ENCODE data around the gene TNNT1.
"Not testable (repeated sequence)": the region's sequence is repeated elsewhere in the genome, so short reads cannot be mapped to it uniquely, and the experiment has no call there.

Gene TNNT1

DNA sequence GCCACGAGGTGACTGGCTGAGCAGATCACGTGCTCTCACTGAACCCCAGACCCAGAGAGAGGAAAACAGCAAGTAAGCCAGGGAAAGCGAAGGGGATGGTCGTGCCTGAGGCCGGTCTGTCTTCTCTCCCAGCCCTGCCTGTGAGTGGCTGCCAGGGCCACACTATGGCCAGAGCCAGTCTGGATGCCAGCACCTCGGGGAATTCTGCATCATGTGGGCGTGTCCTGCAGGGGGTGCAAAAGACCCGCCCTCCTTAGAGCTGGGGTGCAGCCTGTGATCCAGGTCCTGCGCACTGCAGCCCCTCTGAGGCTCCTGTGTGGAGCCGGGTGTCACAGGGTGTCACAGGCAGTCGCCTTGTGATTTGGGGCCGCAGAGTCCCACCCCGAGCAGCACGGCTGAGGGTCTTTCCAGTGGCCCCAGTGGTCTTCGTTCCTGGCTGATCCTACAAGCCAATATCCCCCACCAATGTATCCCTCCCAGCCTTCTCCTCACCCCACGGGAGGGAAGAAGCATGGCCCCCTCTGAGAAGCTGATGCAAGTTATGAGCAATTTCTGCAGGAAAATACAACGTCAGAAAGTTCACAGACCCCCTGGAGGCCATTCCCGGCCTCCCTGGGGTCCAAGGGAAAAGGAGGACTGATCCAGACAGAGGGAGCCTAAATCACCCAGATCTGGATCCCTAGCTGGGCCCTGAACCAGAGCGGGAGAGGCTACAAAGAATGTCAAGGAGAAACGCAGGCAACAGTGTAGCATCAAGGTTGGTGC lies 39.3 kb downstream of the TNNT1 start:
- no peak for DNase-seq (ENCODE audit: low spot score)

DNA sequence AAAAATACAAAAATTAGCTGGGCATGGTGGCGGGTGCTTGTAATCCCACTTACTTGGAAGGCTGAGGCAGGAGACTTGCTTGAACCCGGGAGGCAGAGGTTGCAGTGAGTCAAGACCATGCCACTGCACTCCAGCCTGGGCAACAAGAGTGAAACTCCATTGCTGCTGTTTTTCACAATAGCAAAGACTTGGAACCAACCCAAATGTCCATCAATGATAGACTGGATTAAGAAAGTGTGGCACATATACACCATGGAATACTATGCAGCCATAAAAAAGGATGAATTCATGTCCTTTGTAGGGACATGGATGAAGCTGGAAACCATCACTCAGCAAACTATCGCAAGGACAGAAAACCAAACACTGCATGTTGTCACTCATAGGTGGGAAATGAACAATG lies 41.8 kb downstream of the TNNT1 start:
- DNase-seq (ENCODE audit: low spot score): not testable (repeated sequence)

DNA sequence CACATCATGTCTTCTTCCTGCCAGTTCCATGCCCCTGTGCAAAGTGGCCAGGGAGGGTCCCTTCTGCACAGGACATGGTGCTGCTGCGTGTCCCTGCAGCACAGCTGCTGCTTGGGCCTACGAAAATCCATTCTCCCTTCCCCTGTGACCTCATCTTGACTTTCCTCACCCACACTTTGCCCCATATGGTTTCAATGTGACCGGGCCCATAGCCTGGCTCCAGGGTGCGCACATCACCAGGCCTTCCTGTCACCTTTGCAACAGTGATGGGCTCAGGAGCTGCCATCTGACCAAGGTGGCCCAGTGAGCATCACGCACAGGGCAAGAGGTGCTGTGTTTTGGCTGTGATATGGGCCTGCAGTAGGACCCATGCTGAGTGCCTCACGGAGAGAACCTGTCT lies 42.4 kb downstream of the TNNT1 start:
- DNase-seq (ENCODE audit: low spot score): no peak

DNA sequence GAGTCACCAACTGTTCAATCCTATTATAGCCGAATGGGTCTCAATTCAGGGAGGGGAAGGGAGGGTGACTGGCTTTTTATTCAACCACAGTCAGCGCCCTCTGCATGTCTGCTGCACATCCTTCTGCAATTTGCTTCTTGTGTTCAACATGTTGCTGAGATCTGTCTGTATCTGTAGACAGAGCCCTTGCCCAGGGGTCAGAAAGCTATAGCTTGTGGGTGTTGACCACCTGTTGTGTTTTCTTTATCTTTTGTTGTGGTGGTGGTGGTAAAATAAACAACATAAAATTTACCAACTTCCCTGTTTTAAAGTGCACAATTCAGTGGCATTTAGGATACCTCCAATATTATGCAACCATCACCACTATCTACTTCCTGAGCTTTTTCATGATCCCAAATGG lies 43.8 kb downstream of the TNNT1 start:
- DNase-seq (ENCODE audit: low spot score): no peak

DNA sequence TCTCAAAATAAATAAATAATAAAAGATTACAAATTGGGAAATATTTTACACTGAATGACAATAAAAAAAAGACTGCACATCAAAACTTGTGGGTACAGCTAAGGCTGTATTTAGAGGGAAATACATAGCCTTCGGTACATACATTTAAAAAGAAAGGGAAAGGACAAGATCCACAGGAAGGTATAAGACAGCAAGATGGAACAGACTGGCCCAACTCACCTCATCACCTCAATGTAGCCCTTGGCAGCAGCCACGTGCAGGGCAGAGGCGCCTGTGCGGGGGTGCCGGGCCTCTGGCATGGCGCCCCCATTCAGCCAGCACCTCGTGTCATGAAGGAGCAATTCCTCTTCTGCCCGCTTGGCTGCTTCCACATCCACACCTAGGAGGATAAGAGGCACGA lies 45.8 kb downstream of the TNNT1 start:
- DNase-seq (ENCODE audit: low spot score): no peak

DNA sequence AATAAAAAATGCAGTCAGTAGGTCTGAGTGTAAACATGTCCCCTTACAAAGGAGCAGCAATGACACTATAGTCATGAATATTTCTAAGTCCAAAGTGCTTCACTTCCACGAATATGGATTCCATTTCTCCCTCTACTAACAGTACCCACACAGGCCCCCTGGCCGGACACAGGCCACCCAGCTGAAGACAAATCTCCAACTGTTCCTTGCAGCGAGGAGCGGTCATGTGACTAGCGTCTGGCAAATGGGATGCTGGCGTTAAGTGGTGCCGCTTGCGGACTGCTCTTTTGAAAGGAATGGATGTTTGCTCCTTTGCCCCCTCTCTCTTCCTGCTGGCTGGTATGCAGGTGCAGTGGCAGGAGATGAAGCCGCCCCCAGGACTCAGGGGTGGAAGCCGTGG lies 47.7 kb downstream of the TNNT1 start:
- no peak for DNase-seq (ENCODE audit: low spot score)

DNA sequence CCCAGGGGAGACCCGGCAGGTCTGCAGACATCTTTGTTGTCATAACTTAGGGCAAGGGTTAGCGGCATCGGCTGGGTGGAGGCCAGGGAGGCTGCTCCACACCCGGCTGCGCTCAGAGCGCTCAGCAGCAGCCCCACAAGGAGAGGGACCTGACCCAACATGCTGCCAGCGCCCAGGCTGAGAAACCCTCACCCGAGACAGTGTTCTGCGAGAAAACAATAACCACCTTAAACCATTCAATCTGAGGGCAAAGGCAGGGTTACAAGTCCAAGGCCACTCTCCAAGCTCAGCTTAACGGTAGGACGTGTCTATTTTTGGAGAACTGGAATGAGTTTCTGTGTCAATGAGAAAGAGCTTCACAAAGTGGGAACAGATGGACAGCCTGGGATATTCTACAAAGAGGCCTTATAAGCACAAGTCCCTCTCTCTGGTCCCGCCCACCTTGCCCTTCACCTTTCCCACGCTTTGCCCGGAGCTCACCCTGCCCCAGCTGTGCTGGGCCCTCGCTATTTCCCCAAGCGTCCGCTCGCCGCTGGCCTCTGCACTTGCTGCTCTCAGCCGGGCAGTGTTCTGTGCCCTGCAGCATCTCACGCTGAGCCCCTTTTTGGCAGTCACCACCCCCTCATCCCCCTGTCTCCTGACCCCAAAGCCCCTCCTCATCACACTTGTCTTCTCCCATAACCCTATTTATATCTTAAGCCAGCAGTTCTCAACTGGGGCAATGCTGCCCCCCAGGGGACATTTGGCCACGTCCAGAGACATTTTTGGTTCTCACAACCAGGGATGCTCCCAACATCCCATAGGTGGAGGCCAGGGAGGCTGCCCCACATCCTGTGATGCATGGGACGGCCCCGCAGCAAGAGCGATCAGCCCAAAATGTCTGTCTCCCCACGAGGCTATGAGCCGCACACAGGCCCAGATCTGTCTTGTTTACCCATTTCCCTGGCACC lies 49.2 kb downstream of the TNNT1 start:
- no peak for DNase-seq (ENCODE audit: low spot score)

DNA sequence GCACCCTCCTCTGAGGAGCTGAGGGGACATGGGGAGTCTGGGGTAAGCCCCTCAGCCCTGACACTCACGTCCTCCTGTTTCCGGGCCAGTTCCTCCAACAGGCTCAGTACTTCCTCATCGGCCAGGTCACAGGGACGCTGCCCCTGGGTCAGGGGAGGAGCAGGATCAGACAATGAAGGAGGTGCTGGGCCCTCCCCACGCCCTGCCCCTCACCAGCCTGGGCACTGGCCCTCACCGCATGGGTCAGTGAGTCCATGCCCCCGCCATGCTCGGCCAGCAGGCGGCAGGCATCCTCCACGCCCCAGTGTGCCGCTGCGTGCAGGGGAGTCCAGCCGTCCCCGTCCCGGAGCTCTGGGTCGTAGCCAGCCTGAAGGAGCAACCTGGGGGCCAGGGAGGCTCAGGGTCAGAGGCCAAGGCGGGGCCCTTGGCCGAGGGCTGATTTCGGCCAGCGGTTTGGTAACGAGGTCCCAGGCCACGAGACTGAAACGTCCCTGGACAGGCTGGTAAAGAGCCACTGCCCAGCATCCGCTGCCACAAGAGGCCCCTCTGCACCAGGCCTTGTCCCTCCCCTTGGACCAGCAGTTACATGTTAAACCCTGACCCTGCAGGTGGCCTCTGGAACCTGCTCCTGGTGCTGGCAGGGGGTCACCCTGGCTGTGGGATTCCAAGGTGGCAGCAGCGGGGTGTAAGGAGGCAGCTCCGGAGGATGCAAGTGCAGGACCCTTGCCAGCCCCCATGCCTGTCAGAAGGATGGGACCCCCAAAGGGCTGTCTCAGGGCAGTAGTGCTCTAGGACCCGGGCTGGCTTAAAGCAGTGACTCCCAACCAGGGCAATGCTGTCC lies 50.1 kb downstream of the TNNT1 start:
- peak; percentile 7 for DNase-seq (ENCODE audit: low spot score)

DNA sequence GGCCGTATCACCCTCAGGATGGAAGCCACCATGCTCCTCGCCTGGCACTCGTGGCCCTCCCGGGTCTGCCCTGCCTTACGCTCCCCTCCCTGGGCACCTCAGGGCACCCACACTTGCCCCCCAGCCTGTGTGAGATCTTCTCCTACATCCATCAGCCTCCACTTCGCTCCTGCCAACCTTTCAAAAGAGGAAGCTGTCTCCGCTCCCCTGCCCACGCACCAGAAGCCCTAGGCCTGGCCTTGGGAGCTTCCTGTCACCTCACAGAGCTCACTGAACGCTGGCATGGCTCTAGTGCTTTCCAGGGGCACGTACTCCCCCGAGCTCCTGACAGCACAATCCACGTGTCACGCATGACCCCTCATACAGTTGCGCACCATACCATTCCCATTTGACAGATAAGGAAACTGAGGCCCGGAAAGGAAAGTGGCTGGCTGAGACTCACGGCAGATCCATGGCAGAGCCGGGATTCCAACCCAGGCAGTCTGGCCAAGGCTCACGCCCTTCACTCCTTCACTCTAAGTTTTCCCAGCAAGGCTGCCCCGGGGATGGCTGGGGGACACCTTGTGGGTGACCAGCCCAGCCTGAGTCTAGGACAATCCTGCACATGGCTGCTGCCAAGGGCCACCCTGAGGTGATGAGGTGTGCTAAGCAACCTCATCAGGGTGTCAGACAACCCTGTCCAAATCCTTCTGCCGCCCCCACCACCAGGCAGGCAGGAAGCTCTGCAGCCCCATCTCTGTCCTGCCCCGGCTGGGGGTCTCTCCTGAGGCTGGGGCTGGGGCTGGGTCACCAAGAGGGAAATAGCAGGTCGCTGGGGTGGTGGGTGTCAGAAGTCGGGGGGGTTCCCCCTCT lies 50.9 kb downstream of the TNNT1 start:
- DNase-seq (ENCODE audit: low spot score): peak; percentile 10

DNA sequence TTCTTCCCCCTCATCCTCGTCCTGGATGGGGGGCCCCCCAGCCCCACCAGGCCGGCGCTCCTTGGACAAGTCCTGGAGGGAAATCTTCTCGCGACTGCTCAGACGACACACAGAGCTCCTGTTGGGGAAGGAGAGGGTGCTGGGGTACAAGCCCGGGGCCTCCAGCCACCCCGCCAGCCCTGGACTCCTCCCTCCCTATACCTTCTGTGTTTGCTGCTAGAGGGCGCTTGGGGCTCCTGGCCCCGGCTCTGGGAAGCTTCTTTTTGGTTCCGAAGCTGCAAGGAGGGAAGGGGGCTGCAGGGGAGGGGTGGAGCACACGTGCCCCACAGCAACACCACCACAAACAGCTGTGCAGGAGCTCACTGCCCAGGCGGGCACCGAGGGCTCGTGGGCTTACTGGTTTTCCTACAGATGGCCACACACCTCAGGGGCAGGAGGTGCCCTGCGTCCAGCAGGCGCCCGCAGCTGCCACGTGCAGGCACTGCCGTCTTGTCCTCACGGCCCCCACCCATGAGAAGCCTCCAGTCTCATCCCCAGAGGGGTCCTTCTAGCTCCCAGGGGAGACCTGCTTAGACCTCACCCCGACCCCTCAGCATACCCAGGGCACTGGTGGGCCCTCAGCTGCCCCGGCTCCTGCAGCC lies 52.8 kb downstream of the TNNT1 start:
- DNase-seq (ENCODE audit: low spot score): no peak

DNA sequence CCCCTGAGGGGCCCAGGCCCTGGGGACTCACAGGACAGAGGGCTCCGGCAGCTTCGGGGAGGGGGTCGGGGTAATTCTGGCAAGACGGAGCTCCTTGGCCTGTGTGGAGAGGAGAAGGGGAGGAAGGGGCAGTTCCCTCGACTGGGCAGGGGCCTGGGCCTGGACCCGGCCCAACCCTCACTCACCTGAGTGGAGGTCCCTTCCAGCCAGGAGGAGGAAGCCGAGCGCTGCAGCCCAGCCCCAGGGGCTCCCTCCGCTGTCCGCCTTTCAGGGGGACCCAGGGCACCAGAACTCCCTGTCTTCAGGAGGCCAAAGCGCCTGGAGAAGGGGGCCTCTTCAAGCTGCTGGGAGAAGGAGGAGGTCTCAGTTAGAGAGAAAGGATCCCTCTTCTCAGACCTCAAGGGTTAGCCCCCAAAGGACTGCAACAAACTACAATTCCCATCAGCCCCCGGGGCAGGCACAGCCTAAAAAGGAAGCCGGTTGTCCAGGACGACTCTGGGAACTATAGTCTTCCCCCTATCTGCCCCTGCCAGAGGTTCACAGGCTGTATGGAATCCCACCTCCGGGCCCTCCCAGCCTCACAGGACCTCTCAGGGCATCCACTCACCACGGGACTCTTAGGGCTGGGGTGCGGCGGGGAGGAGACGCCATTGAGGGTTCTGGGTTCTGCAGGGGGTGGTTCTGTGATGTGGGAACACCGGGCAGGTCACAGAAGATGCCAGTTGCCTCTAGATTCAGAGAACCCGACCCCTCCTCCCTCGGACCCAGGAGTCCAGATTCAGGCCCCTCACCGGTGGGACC lies 53.5 kb downstream of the TNNT1 start:
- no peak for DNase-seq (ENCODE audit: low spot score)

DNA sequence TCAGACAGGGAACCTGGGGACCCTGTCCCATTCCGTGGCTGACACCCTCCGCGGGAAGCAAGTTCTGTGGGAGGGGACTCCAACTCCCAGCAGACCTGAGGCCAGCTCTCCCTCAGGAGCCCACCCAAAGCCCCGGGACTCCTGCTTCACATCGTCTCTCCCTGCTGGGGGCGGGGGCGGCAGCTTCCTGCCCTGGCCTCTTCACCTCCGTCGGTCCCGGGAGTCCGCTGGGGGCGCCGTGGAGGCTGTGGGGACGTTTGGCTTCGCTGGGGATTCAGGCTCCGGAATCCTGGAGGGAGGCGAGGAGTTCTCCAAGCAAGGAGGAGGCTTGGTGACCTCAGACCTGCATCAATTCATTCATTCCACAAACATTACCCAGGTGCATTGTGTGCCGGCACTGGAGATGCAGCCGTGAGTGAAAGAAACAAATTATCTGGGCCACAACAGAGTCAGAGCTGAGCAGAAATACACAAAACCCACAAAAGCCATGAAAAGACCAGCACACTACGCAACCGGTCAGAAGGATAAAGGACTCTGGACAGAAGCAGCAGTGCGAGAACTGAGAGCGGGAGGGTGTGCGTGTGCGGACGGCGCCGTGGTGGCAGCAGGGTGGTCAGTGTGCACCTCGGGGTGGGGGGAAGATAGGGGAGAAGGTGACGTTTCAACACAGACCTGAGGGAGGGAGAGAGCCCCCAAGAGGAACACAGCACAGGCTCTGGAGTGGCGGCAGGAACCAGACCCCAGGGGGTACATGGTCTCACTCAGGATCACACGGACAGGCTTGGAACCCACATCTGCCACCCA lies 54.3 kb downstream of the TNNT1 start:
- DNase-seq (ENCODE audit: low spot score): no peak

DNA sequence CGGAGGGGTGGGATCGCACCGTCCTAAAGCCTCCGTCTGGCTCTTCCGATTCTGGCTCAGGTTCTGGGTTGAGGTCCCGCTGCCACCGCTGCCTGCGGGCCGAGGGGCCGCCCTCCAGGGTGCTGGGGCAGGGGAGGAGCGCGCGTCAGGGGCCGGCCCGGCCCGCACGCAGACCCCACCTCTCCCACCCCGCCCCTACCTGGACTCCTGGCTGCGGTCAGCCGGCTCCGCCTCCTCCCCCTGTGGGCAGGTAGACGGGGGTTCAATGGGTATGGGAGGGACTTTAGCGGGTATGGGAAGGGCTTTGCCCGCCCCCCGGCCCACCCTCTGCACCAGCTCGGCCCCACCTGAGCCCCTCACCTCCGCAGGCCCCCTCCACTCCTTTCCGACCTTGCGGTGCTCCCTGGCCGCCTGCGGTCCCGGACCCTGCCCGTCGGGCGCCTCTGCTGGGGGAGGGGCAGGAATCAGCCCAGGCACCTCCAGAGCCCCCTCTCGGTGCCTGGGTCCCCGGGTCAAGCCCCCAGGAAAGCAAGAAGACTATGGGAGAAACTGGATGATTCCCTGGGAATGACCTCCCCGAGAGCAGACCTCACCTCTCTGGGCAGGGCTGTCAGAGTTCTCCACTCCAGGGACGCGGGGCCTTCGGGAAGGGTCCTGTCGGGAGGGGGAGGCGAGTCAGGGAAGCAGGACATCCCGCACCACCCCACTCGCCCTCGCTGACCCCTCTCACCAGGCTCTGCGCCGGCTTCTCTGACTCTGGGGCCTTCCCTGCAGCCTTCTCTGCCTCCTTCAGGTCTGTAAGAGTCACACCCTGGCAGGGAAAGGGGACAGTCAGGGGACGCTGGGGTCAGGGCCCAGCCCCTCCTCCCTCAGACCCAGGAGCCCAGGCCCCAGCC lies 56.3 kb downstream of the TNNT1 start:
- DNase-seq (ENCODE audit: low spot score): no peak

DNA sequence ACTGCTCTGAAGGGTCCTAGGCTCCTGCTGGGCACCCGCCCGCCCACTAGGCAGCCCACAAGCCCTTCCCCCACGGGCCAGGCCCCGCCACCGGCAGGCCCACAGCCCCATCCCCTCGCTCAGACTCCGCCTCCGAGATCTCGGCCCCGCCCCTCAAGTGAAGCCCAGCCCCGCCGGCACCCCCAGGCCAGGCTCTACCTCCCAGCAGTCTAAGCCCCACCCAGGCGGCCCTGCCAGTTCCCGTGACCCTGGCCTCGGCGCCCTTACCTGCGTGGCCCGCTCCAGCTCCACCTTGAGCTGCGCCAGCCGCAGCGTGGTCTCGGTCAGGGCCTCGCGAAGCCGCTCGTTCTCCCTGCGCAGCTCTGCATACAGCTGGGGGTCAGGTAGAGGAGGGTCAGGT lies 57.1 kb downstream of the TNNT1 start:
- no peak for DNase-seq (ENCODE audit: low spot score)

DNA sequence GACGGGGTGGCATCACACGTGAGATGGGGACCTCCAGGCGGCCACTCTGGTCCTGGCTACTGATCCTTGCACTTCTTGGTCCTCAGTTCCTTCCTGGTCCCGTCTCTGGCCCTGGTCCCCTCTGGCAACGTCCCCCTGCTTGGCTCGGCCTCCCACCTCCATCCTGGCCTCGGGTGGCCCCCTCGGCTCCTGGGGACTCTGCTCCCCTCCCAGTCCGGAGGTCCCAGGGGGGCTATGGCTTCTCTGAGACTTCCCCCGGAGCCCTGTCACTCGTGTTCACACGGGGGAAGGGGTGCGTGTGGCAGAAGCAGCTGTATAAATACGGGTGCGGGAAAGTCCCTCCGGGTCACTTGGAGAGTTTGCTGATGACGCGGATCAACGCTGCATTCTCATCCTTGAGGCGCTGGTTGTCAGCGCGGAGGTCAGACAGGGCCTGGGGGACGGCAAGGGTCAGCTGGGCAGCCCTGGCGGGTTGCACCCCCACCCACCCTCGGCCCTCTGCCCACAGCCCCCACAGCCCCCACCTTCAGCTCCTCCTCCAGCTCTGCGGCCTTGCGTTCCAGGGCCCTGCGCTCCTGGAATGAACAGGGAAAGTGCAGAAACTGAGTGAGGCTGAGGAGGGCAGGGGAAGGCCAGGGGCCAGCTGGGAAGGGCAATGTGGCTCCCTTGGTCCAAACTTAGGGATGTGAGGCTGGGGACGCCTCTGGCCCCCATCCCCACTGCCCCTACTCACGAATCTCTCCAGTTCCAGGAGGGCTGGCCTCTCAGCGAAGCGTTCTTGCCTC lies 57.7 kb downstream of the TNNT1 start:
- DNase-seq (ENCODE audit: low spot score): no peak

DNA sequence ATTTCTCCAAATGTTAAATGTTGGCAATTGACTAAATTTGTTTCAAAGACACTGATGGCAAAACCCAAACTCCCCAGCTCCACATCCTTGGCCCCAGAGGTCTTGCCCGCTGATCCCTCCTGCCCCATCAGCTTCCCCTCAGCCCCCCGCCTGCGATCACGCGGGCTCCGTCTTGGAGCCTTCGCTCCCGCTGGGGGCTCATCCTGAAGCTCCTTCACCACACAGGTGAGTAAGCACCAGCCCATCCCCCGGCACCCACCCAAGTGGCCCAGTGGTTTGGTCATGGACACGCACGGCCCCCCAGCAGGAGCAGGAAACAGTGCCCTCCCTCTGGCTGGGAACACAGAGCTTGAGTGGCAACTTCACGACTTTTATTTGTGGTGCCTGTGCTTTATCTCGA lies 58.4 kb downstream of the TNNT1 start:
- DNase-seq (ENCODE audit: low spot score): no peak

DNA sequence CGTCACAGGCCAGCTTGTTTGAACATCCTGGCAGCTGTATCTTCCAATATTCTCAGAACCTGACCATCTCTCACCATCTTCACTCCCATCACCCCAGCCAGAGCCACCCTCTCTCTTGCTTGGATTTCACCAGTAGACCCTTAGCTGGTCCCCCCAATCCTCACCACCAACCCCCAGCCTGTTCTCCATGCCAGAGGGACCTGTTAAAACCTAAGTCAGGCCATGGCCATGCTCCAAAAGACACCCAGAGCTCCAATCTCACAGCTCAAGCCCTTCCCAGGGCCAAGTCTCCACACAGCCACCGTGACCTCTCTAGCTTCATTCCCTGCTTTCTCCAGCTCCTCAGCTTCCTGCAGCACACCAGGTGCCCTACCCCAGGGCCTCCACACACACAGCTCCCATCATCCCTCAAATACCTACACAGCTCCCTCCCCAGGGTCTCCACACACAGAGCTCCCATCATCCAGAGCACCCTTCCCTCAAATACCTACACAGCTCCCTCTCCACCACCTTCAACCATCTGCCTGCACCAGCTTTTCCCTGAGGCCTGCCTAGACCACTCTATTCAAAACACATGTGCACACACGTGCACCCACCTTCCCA lies 59.6 kb downstream of the TNNT1 start:
- DNase-seq (ENCODE audit: low spot score): no peak

Measured in AG08396 (cell line).